CD4-positive, CD25-positive, alpha-beta regulatory T cell (primary cell): ENCODE data around the gene TAAR1. TPM values are rescaled to one million over a fixed set of nuclear protein-coding genes. Genes with fewer than 3 reads are reported as not detected.

Experiments used
- ATAC-seq, 2 donors: fragments of 150-1000 bp; cut with Tn5 transposase; one replicate each; pipeline ENCODE4 v1.10.0; 2021; ENCODE audit warnings: low read depth in 2 of 2, moderate number of reproducible peaks in 2 of 2, moderate library complexity in 1 of 2
- DNase-seq, 3 donors: peaks; one replicate each; pipeline versions ENCODE4 v3.0.0 to v3.0.0-alpha.2; 2012 to 2022; ENCODE audit warnings: mixed read lengths in 1 of 3
- H3K27ac ChIP-seq: one replicate; pipeline ENCODE4 v1.7.0; 2013; ENCODE audit warnings: mild to moderate bottlenecking, low read length; ENCODE audit not compliant: insufficient read depth, poor library complexity, severe bottlenecking
- H3K27me3 ChIP-seq: one replicate; pipeline ENCODE4 v1.7.0; 2013; ENCODE audit warnings: low read length; ENCODE audit not compliant: control insufficient read depth, insufficient read depth
- H3K36me3 ChIP-seq: one replicate; pipeline ENCODE4 v1.7.0; 2013; ENCODE audit warnings: mild to moderate bottlenecking, low read length, moderate library complexity; ENCODE audit not compliant: control insufficient read depth, insufficient read depth
- H3K4me1 ChIP-seq: 2 replicates; pipeline ENCODE4 v1.7.0; 2013; ENCODE audit warnings: mild to moderate bottlenecking, low read length; ENCODE audit not compliant: insufficient read depth, control insufficient read depth, poor library complexity, severe bottlenecking
- H3K4me3 ChIP-seq: one replicate; pipeline ENCODE4 v1.7.0; 2013; ENCODE audit warnings: low read depth, mild to moderate bottlenecking, low read length, moderate library complexity
- H3K9me3 ChIP-seq, 2 experiments: 1 replicate in 1 of 2; 2 replicates in 1 of 2; pipeline ENCODE4 v1.7.0; 2013; ENCODE audit warnings: low read length in 2 of 2, mild to moderate bottlenecking in 1 of 2, moderate library complexity in 1 of 2; ENCODE audit not compliant: control insufficient read depth in 2 of 2
- H3K27ac Mint-ChIP-seq, 3 donors: one replicate each; pipeline ENCODE4 v1.8.0; 2020 to 2022; ENCODE audit warnings: mild to moderate bottlenecking in 3 of 3, mixed read lengths in 3 of 3, moderate library complexity in 2 of 3
- H3K27me3 Mint-ChIP-seq: one replicate; pipeline ENCODE4 v1.8.0; 2022; ENCODE audit warnings: mild to moderate bottlenecking, mixed read lengths
- H3K36me3 Mint-ChIP-seq: one replicate; pipeline ENCODE4 v1.8.0; 2020; ENCODE audit warnings: mixed read lengths
- H3K4me1 Mint-ChIP-seq, 4 donors: one replicate each; pipeline ENCODE4 v1.8.0; 2020 to 2022; ENCODE audit warnings: mixed read lengths in 4 of 4, mild to moderate bottlenecking in 1 of 4
- H3K4me3 Mint-ChIP-seq, 4 donors: one replicate each; pipeline ENCODE4 v1.8.0; 2020 to 2022; ENCODE audit warnings: mild to moderate bottlenecking in 4 of 4, mixed read lengths in 4 of 4, moderate library complexity in 3 of 4
- H3K9me3 Mint-ChIP-seq, 7 donors: one replicate each; pipeline ENCODE4 v1.8.0; 2020 to 2022; ENCODE audit warnings: mixed read lengths in 7 of 7, mild to moderate bottlenecking in 3 of 7, moderate library complexity in 2 of 7
- polyA plus RNA-seq, 4 donors: library from polyadenylated mRNA; unstranded; fragments of 300-500 nt; fragmentation: Illumina TruSeq; gene quantifications; one replicate each; pipeline ENCODE4 v1.2.3, GENCODE V29; 2021
- total RNA-seq: library from RNA; stranded (reverse); gene quantifications from one replicate; pipeline ENCODE4 v1.2.3, GENCODE V29; 2022

Gene TAAR1
- total and polyA plus RNA-seq, 5 donors from 2014 or later, result not detected

- no peaks in the 10 kb centered on the region for H3K4me1 ChIP-seq
- peak overlapping the region in 1 of 3 donors; percentile 45 for H3K27ac Mint-ChIP-seq
- H3K36me3 ChIP-seq, result no peaks in the 10 kb centered on the region
These were observed 16.0 kb upstream of the TAAR1 start for GRCh38 chr6:132675002-132675401.

GRCh38 chr6:132673376-132674094, 14.6 kb upstream of the TAAR1 start:
- no peaks in the 10 kb centered on the region for H3K36me3 Mint-ChIP-seq
- no peak for DNase-seq
- no peak for ATAC-seq
- no peak overlapping the region for H3K27ac Mint-ChIP-seq
- H3K27ac ChIP-seq, result no peak overlapping the region
- peaks cover 3% of the 10 kb centered on the region for H3K27me3 ChIP-seq
- H3K4me3 Mint-ChIP-seq, result no peak overlapping the region
- H3K9me3 ChIP-seq, result no peaks in the 10 kb centered on the region
- H3K4me3 ChIP-seq, result no peak overlapping the region
- H3K4me1 ChIP-seq, result peaks cover 4% of the 10 kb centered on the region
- H3K36me3 ChIP-seq, result no peaks in the 10 kb centered on the region
- peaks cover 4% of the 10 kb centered on the region for H3K27me3 Mint-ChIP-seq
- H3K9me3 Mint-ChIP-seq, result peaks cover 0 to 2% (median 0%) of the 10 kb centered on the region in 7 donors
- peaks cover 0 to 9% (median 4%) of the 10 kb centered on the region in 4 donors for H3K4me1 Mint-ChIP-seq

More at GRCh38 chr6:132675002-132675401, 16.0 kb upstream of the TAAR1 start:
- H3K4me1 Mint-ChIP-seq, result peaks cover 0 to 15% (median 3%) of the 10 kb centered on the region in 4 donors
- H3K4me3 Mint-ChIP-seq, result no peak overlapping the region
- no peak for ATAC-seq
- H3K9me3 Mint-ChIP-seq, result peaks cover 0 to 2% (median 0%) of the 10 kb centered on the region in 7 donors
- H3K27ac ChIP-seq, result no peak overlapping the region
- H3K36me3 Mint-ChIP-seq, result no peaks in the 10 kb centered on the region
- no peak for DNase-seq
- peaks cover 3% of the 10 kb centered on the region for H3K27me3 ChIP-seq
- H3K27me3 Mint-ChIP-seq, result no peaks in the 10 kb centered on the region
- no peaks in the 10 kb centered on the region for H3K9me3 ChIP-seq
- no peak overlapping the region for H3K4me3 ChIP-seq

- Histone ChIP-seq H3K27ac (no peak overlapping the region), H3K27me3 (peaks cover 3% of the 10 kb centered on the region), H3K36me3 (no peaks in the 10 kb centered on the region), H3K4me3 (no peak overlapping the region), H3K4me1 (peaks cover 4% of the 10 kb centered on the region), H3K9me3 (no peaks in the 10 kb centered on the region)
- DNase-seq (no peak), ATAC-seq (no peak)
- no peak overlapping the region for H3K4me3 Mint-ChIP-seq
- H3K9me3 Mint-ChIP-seq, result no peaks in the 10 kb centered on the region
- no peak overlapping the region for H3K27ac Mint-ChIP-seq
- H3K27me3 Mint-ChIP-seq, result peaks cover 4% of the 10 kb centered on the region
- H3K4me1 Mint-ChIP-seq, result peaks cover 0 to 9% (median 4%) of the 10 kb centered on the region in 4 donors
- no peaks in the 10 kb centered on the region for H3K36me3 Mint-ChIP-seq
These were observed 12.3 kb upstream of the TAAR1 start for GRCh38 chr6:132671295-132671694.

DNA sequence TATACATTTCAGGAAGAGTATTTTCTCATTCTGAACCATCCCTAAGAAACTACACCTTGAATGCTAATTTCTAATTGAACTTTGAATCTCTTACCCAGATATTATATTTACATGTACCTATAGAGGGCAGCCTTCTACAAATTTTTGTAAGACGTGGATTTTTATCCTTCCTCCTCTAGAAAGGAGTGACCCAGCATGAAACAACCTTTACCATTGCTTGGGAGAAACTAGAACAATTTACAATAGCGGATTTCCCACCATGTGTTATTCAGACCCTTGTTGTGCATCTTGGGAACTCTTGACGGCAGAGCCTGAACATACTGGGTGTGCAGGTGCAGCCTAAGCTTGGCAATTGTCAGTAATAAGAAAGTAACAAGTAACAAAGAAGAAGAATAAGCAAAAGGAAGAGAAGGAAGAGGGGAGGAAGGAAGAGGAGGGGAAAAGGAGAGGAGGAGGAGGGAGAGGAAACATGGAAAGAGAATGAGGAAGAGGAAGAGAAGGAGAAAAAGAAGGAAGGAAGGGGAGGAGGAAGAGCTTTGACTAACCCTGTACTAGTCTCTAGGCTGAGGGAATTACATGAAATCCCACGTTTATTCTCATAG, 10.8 kb upstream of the TAAR1 start:
- Histone ChIP-seq H3K27ac (no peak overlapping the region), H3K27me3 (peaks cover 3% of the 10 kb centered on the region), H3K9me3 (no peaks in the 10 kb centered on the region), H3K36me3 (no peaks in the 10 kb centered on the region), H3K4me3 (no peak overlapping the region), H3K4me1 (peaks cover 4% of the 10 kb centered on the region)
- peaks cover 0 to 2% (median 0%) of the 10 kb centered on the region in 7 donors for H3K9me3 Mint-ChIP-seq
- ATAC-seq (peak in 1 of 2 donors; percentile 47), DNase-seq (peak in 2 of 3 donors; percentile 36 to 53)
- no peak overlapping the region for H3K4me3 Mint-ChIP-seq
- no peaks in the 10 kb centered on the region for H3K36me3 Mint-ChIP-seq
- peaks cover 0 to 4% (median 4%) of the 10 kb centered on the region in 4 donors for H3K4me1 Mint-ChIP-seq
- H3K27ac Mint-ChIP-seq, result no peak overlapping the region
- H3K27me3 Mint-ChIP-seq, result peaks cover 4% of the 10 kb centered on the region

- no peak for DNase-seq
- H3K4me1 Mint-ChIP-seq, result peaks cover 0 to 4% (median 4%) of the 10 kb centered on the region in 4 donors
- peaks cover 8% of the 10 kb centered on the region for H3K27me3 Mint-ChIP-seq
- no peaks in the 10 kb centered on the region for H3K36me3 Mint-ChIP-seq
- H3K9me3 Mint-ChIP-seq, result peaks cover 0 to 2% (median 0%) of the 10 kb centered on the region in 7 donors
- Histone ChIP-seq H3K27me3 (peaks cover 3% of the 10 kb centered on the region), H3K9me3 (no peaks in the 10 kb centered on the region), H3K4me3 (no peak overlapping the region), H3K27ac (no peak overlapping the region), H3K4me1 (peaks cover 4% of the 10 kb centered on the region), H3K36me3 (no peaks in the 10 kb centered on the region)
- no peak overlapping the region for H3K4me3 Mint-ChIP-seq
- ATAC-seq, result no peak
- H3K27ac Mint-ChIP-seq, result no peak overlapping the region
These were observed 7.1 kb upstream of the TAAR1 start for GRCh38 chr6:132666118-132666517.

DNA sequence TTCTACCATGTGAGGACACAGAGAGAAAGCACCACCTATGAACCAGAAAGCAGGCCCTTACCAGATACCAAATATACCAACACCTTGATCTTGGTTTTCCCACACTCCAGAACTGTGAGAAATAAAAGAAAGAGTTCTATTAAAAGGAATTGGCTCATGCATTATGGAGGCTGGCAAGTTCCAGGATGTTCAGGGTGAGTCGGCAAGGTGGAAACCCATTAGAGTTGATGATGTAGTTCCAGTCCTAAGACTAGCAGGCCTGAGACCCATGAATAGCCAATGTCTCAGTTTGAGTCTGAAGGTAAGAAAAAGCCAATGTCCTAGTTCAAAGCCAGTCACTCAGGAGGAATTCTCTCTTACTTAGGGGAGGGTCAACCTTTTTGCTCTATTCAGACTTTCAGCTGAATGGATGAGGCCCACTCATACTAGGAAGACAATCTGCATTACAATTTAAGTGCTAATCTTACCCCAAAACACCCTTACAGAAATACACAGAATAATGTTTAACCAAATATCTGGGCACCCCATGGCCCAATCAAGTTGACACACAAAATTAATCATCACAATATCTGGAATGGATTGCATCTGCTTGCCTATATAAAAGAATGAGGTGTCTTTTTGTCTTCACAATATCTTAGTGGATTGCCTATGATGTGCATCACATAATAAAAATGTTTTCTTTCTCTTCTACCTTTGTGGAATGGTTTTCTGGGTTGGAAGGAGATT, 5.5 kb upstream of the TAAR1 start:
- Histone ChIP-seq H3K4me1 (no peaks in the 10 kb centered on the region), H3K36me3 (no peaks in the 10 kb centered on the region), H3K9me3 (no peaks in the 10 kb centered on the region), H3K27ac (no peak overlapping the region), H3K27me3 (peaks cover 3% of the 10 kb centered on the region), H3K4me3 (no peak overlapping the region)
- Mint-ChIP-seq H3K4me1 (no peaks in the 10 kb centered on the region), H3K4me3 (no peak overlapping the region), H3K9me3 (peaks cover 0 to 2% (median 0%) of the 10 kb centered on the region in 7 donors), H3K27me3 (peaks cover 5% of the 10 kb centered on the region), H3K27ac (peak overlapping the region in 1 of 3 donors; percentile 9), H3K36me3 (no peaks in the 10 kb centered on the region)
- DNase-seq, result no peak
- no peak for ATAC-seq

GRCh38 chr6:132663661-132664060, 4.7 kb upstream of the TAAR1 start:
- Mint-ChIP-seq H3K9me3 (peaks cover 0 to 2% (median 0%) of the 10 kb centered on the region in 7 donors), H3K27me3 (peaks cover 5% of the 10 kb centered on the region), H3K36me3 (no peaks in the 10 kb centered on the region), H3K4me3 (no peak overlapping the region), H3K4me1 (no peaks in the 10 kb centered on the region), H3K27ac (no peak overlapping the region)
- Histone ChIP-seq H3K27ac (no peak overlapping the region), H3K4me3 (no peak overlapping the region), H3K27me3 (peaks cover 3% of the 10 kb centered on the region), H3K9me3 (no peaks in the 10 kb centered on the region), H3K36me3 (no peaks in the 10 kb centered on the region), H3K4me1 (no peaks in the 10 kb centered on the region)
- ATAC-seq, result no peak
- no peak for DNase-seq
